ENCODE measurements around the gene TRAPPC3L. TPM values are rescaled to one million over a fixed set of nuclear protein-coding genes. Genes with fewer than 3 reads are reported as not detected.
A peak's percentile ranks its signal among the peaks of the same experiment; 100 is the strongest.

The TRAPPC3L gene
- total RNA-seq, result not detected
- polyA plus RNA-seq, result not detected
- 0 reads per million in 6 experiments for total RNA-seq

DNA sequence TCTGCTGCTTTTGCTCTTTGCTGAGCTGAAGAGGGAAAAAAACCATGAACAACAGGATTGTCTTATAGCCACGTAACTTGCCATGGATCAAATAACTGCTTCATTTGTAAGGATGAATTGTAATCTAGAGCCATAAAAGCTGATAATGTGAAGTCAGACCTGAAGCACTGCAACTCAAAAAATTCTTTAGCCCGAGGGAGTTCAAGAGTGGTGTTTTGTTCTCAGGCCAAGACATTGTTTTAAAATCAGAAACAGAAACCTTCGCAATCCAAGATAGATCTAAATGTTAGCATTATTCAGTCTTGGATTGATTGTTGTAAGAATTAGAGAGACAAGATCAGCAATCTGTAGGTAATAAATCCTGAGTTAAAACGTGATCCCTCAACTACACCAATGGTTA, at the start of gene TRAPPC3L:
TRAPPC3L (minus strand) TSS at position 34 of the 400 bp plus-strand sequence. CDS start 170 bp downstream, outside the sequence.
- Mint-ChIP-seq H3K36me3 (no peaks in the 10 kb centered on the region), H3K4me1 (no peaks in the 10 kb centered on the region), H3K27me3 (peaks cover 3 to 25% (median 8%) of the 10 kb centered on the region in 5 donors), H3K27ac (no peak within 1 kb of the TSS), H3K9me3 (no peaks in the 10 kb centered on the region), H3K4me3 (no peak within 1 kb of the TSS)
- POLR2A ChIA-PET, result no interaction called here
- DNase-seq, result no peak
- ATAC-seq, result no peak

DNA sequence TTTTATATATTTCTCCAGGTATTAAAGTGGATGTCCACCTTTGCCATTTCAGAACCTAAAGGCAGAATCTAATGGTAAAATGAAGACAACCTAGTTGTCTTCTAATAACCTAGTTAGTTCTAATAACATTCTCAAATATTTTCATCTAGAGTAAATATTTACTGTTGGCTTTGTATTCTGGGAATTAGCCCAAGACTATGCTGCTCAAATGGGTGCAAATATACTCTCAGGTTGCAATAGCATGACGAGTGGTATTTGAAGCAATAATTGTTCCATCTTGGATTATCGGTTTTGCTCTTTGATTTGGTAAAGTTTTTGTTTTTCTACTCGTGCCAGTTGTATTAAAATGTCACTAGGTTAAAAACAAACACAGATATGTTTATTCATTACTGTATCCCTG, 49.8 kb upstream of the TRAPPC3L start:
- H3K27me3 Mint-ChIP-seq, result no peaks in the 10 kb centered on the region
- H3K9me3 Mint-ChIP-seq, result no peaks in the 10 kb centered on the region
- H3K4me3 Mint-ChIP-seq, result no peak overlapping the region
- H3K27ac Mint-ChIP-seq, result no peak overlapping the region
- peaks cover 23 to 76% (median 62%) of the 10 kb centered on the region in 3 donors for H3K36me3 Mint-ChIP-seq
- ATAC-seq (no peak), DNase-seq (no peak)
- POLR2A ChIA-PET, result no interaction called here
- H3K4me1 Mint-ChIP-seq, result peaks cover 0 to 3% (median 0%) of the 10 kb centered on the region in 4 donors

DNA sequence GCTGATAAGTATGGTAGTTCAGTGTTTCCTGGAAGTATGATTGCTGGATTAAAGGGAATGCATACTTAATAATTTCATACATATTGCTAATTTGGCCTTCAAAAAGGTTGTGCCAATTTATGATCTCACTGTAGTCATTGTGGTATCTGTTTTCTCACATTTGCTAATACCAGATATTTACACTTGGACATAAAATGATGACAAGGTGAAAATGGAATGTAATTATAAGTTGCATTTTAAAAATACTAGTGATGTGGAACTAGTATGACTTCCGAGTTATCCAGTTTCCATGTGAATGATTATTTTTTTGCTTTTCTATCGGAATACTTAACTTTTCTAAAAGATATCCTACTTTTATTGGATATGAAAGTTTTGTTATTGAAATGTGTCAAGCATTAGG, 41.3 kb upstream of the TRAPPC3L start:
- Mint-ChIP-seq H3K4me3 (no peak overlapping the region), H3K27me3 (no peaks in the 10 kb centered on the region), H3K27ac (no peak overlapping the region), H3K4me1 (peaks cover 0 to 5% (median 4%) of the 10 kb centered on the region in 4 donors), H3K36me3 (peaks cover 13 to 86% (median 30%) of the 10 kb centered on the region in 3 donors), H3K9me3 (no peaks in the 10 kb centered on the region)
- no peak for DNase-seq
- POLR2A ChIA-PET, result no interaction called here
- no peak for ATAC-seq

DNA sequence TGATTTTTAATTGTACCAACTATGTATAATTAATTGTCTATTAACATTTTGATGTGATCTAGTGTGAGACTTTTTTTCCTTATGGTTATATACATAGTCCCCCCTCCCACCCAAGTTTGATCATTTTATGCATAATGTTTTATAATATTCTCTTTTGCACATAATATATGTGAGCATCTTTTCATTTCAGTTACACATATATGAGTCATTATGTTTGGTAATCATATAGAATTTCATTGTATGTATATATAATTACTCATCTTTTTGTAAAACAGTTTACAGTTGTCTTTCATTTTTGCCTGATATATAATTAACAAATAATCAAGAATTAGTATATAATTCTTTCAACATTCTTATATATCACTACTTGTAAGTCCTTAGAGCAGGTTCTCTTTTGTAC, 40.8 kb upstream of the TRAPPC3L start:
- H3K4me1 Mint-ChIP-seq, result peaks cover 0 to 7% (median 4%) of the 10 kb centered on the region in 4 donors
- no peaks in the 10 kb centered on the region for H3K9me3 Mint-ChIP-seq
- H3K4me3 Mint-ChIP-seq, result no peak overlapping the region
- POLR2A ChIA-PET, result no interaction called here
- peaks cover 9 to 86% (median 29%) of the 10 kb centered on the region in 3 donors for H3K36me3 Mint-ChIP-seq
- no peak overlapping the region for H3K27ac Mint-ChIP-seq
- ATAC-seq, result no peak
- no peaks in the 10 kb centered on the region for H3K27me3 Mint-ChIP-seq
- no peak for DNase-seq

DNA sequence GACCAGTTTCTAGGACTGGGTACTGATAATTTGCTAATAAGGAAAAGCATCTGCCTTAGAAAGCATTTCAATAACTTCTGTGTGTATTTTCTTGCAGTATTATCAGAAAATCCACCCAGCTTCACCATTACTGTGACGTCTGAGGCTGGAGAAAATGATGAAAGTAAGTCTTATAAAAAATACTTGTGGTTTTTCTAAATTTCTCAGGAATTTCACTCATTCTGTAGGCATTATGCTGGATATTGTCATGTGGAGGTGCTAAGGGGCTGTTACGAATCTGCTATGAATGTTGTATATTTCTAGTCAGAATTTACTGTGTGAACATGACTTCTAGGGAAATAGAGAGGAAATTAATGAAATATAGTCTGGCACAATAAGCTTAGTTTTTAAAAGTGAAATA, 34.7 kb upstream of the TRAPPC3L start:
- POLR2A ChIA-PET, result interaction anchor here (0.8 to 1.4 kb wide), 2 partner anchors 9 to 302 kb away, joined by 3 to 4 read pairs; partner anchors contain the start of gene RWDD1

DNA sequence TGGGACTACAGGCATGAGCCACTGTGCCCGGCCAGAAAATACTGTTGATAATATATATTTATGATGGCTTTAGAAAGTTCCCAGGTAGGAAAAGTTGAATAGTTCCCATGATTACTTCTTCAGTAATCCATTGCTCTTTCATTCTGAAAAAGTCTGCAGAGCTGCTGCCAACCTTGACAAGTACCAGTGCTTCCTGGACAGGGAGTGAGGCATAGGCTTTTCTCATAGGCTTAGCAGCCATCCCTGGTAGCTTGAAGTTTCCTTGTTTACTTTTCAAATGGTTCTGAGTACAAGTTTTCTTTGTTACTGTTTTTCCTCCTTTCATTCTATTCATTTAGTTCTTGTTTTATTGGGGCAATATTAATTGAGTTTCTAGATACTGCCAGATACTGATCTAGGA, 33.7 kb upstream of the TRAPPC3L start:
- DNase-seq (no peak), ATAC-seq (no peak)
- Mint-ChIP-seq H3K27ac (peak overlapping the region in 1 of 10 donors; percentile 57), H3K4me1 (peaks cover 14 to 45% (median 35%) of the 10 kb centered on the region in 4 donors), H3K9me3 (no peaks in the 10 kb centered on the region), H3K4me3 (no peak overlapping the region), H3K36me3 (peaks cover 0 to 82% (median 13%) of the 10 kb centered on the region in 3 donors), H3K27me3 (no peaks in the 10 kb centered on the region)
- POLR2A ChIA-PET, result interaction anchor here (0.8 kb wide), 1 partner anchor 300 kb away, joined by 4 read pairs; no protein-coding TSS in a partner anchor

More for the DNA sequence above, 34.7 kb upstream of the TRAPPC3L start:
- H3K27me3 Mint-ChIP-seq, result no peaks in the 10 kb centered on the region
- H3K4me1 Mint-ChIP-seq, result peaks cover 11 to 38% (median 29%) of the 10 kb centered on the region in 4 donors
- no peak overlapping the region for H3K27ac Mint-ChIP-seq
- H3K4me3 Mint-ChIP-seq, result no peak overlapping the region
- ATAC-seq (no peak), DNase-seq (no peak)
- H3K9me3 Mint-ChIP-seq, result no peaks in the 10 kb centered on the region
- peaks cover 0 to 82% (median 19%) of the 10 kb centered on the region in 3 donors for H3K36me3 Mint-ChIP-seq

DNA sequence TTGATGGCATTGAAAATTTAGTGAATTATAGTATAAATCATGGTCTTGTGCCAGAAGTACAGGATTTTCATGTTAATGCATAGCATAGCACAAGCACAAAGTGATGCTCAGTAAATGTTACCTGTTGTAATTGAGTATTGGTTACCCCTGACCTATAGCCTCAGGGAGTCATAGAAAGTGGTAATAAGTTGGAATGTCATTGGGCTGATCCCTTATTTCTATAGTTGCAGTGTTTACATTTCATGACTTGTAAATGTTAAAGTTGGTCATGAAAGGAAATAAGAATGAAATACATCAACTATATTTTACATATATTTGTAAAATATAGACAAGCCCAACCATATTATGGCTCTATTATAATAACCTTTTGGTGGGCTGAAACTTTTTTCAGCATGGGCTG, 32.9 kb upstream of the TRAPPC3L start:
- no peak for DNase-seq
- H3K9me3 Mint-ChIP-seq, result no peaks in the 10 kb centered on the region
- H3K27ac Mint-ChIP-seq, result no peak overlapping the region
- no peaks in the 10 kb centered on the region for H3K27me3 Mint-ChIP-seq
- peaks cover 19 to 52% (median 44%) of the 10 kb centered on the region in 4 donors for H3K4me1 Mint-ChIP-seq
- POLR2A ChIA-PET, result no interaction called here
- peaks cover 0 to 79% (median 18%) of the 10 kb centered on the region in 3 donors for H3K36me3 Mint-ChIP-seq
- H3K4me3 Mint-ChIP-seq, result no peak overlapping the region
- no peak for ATAC-seq

DNA sequence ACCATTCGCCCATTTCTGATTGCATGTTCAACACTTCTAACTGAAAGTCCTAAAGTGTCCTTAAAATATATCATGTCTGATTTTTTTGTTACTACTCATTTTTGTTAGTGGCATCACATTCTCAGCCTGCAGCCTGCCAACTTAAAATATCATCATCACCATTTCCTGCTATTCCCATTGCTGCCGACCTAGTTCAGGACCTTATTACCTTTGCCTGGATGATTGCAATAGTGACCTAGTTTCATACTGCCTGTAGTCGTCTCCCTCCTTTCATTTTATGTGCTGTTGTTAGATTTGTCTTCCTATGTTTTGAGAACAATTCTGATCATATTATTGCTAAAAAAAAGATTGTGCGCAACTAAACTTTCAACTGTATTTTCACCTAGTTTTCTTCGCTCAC, 32.0 kb upstream of the TRAPPC3L start:
- Mint-ChIP-seq H3K36me3 (peaks cover 0 to 72% (median 18%) of the 10 kb centered on the region in 3 donors), H3K27ac (no peak overlapping the region), H3K4me3 (no peak overlapping the region), H3K27me3 (no peaks in the 10 kb centered on the region), H3K9me3 (no peaks in the 10 kb centered on the region), H3K4me1 (peaks cover 21 to 58% (median 51%) of the 10 kb centered on the region in 4 donors)
- no peak for ATAC-seq
- POLR2A ChIA-PET, result no interaction called here
- no peak for DNase-seq

DNA sequence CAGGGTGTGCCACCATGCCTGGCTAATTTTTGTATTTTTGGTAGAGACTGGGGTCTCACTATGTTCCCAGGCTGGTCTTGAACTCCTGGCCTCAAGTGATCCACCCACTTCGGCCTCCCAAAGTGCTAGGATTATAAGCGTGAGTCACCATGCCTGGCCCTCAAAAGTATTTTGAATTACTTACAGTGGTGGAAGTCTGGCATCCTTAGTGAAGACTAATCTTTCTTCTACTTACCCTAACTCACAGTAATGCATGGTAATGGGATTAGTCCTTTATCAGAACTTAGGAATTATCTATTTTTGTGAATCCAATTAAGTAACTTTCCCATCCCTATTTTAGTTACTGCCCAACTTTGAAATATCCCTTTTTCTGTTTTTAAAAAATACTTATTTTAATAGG, 29.7 kb upstream of the TRAPPC3L start:
- Mint-ChIP-seq H3K4me3 (no peak overlapping the region), H3K27ac (peak overlapping the region in 1 of 10 donors; percentile 63), H3K36me3 (peaks cover 0 to 59% (median 15%) of the 10 kb centered on the region in 3 donors), H3K27me3 (no peaks in the 10 kb centered on the region), H3K4me1 (peaks cover 30 to 70% (median 68%) of the 10 kb centered on the region in 4 donors), H3K9me3 (no peaks in the 10 kb centered on the region)
- POLR2A ChIA-PET, result no interaction called here
- ATAC-seq (no peak), DNase-seq (no peak)

DNA sequence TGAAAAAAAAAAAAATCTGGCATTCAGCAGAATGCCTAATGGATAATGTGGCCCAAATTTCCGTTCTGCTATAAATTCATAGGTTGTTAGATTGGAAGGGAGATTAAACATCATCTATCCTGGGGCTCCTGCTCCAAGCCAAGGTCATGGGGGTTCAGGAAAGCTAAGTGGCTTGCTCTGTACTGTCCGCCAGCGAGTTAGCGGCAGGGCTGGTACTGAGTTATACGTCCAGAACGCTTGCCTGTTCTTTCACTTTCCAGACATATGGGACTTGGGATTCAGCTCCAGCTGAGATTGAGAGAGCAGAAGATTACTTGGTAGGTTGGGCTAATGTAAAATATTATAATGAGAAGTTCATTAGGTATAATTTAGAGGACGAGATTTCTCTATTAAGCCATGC, 26.7 kb upstream of the TRAPPC3L start:
- peak overlapping the region; percentile 93 to 100 (median 100) for H3K27ac Mint-ChIP-seq
- DNase-seq, result peak in 1 of 10 donors; percentile 10
- POLR2A ChIA-PET, result interaction anchor here (0.7 to 4.2 kb wide), 7 partner anchors 9 to 471 kb away, joined by 3 to 66 read pairs (median 8); partner anchors contain the start of genes KPNA5, NT5DC1, TSPYL1 and TSPYL4
- no peaks in the 10 kb centered on the region for H3K9me3 Mint-ChIP-seq
- H3K4me1 Mint-ChIP-seq, result peaks cover 31 to 67% (median 59%) of the 10 kb centered on the region in 4 donors
- no peaks in the 10 kb centered on the region for H3K27me3 Mint-ChIP-seq
- H3K4me3 Mint-ChIP-seq, result peak overlapping the region; percentile 93 to 99 (median 96)
- no peak for ATAC-seq
- H3K36me3 Mint-ChIP-seq, result peaks cover 0 to 36% (median 9%) of the 10 kb centered on the region in 3 donors

DNA sequence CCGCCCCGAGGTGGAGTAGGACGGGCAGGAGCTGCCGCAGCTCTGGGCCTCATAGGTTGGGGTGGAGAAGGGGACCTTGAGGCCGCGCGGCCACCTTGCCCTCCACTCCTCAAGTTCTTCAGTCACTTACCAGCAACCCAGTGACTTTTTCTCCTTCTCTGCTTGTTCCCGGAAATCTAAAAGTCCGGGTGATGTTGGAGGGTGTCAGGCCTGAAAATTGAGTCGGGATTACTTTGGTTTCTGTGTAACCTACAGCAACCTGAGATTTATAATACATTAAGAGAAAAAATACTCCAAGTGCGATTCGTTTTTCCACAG, 26.2 kb upstream of the TRAPPC3L start:
- POLR2A ChIA-PET, result interaction anchor here (0.7 to 4.2 kb wide), 9 partner anchors 8 to 977 kb away, joined by 3 to 66 read pairs (median 5); partner anchors contain the start of genes KPNA5, NT5DC1, TSPYL1 and TSPYL4
- ATAC-seq (no peak), DNase-seq (no peak)
- peaks cover 0 to 31% (median 8%) of the 10 kb centered on the region in 3 donors for H3K36me3 Mint-ChIP-seq
- peak overlapping the region; percentile 93 to 100 (median 100) for H3K27ac Mint-ChIP-seq
- H3K4me1 Mint-ChIP-seq, result peaks cover 31 to 65% (median 55%) of the 10 kb centered on the region in 4 donors
- H3K27me3 Mint-ChIP-seq, result no peaks in the 10 kb centered on the region
- peak overlapping the region; percentile 93 to 99 (median 96) for H3K4me3 Mint-ChIP-seq
- H3K9me3 Mint-ChIP-seq, result no peaks in the 10 kb centered on the region

DNA sequence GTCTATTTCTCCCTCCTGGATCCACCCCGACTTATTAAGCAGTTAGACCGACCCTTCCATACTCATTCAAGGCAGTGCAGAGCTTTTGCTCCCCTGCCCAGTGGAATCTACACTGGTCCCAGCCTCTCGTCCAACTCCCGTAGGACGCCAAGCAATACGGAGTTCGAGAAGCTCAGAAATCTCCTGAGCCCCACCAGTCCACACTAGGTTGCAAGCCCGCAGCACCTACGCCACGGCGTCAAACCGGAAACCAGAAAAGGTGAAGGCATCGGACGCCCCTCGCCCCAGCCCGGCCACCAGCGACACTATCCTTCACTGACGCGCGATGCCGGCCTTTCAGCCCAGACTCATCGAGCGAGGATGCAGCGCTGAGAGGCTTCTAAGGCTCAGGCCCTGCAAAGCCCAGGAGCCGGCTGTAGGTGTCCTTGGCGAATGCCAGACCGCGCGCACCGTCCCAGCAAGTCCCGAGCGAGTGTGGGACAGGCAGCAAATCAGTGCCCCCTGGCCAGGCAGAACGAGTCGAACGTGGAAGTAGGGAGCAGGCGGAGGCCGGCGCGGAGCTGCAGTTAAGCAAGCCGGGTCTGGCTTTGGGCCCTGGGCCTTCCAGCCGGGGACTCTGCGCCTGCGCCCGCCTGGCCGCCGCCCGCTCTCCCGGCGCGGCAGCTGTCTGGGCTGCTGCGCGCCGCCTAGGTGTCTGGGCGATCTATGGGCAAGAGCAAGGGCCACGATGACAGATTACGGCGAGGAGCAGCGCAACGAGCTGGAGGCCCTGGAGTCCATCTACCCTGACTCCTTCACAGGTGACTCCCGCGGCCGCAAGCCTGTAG, 25.6 kb upstream of the TRAPPC3L start, which contains the start of gene RWDD1:
RWDD1 (plus strand) TSS at position 649 of the 827 bp plus-strand sequence; CDS start at position 728, 79 bp downstream.
- Mint-ChIP-seq H3K4me3 (peak within 1 kb of the TSS; percentile 93 to 99 (median 96)), H3K27ac (peak within 1 kb of the TSS; percentile 98 to 100 (median 100)), H3K4me1 (peaks cover 26 to 60% (median 50%) of the 10 kb centered on the region in 4 donors), H3K36me3 (peaks cover 0 to 25% (median 8%) of the 10 kb centered on the region in 3 donors), H3K9me3 (no peaks in the 10 kb centered on the region), H3K27me3 (no peaks in the 10 kb centered on the region)
- POLR2A ChIA-PET, result interaction anchor here (0.6 to 4.2 kb wide), 14 partner anchors 10 to 978 kb away, joined by 3 to 66 read pairs (median 4); partner anchors contain the start of genes KPNA5, NT5DC1, TSPYL1 and TSPYL4
- DNase-seq (peak; percentile 92 to 99 (median 98)), ATAC-seq (peak; percentile 87 to 93)
